Left ventricle myocardium inferior (tissue), 1 donor: Measurements from ENCODE around the gene PRKAB2. TPM values are rescaled to one million over a fixed set of nuclear protein-coding genes. Genes with fewer than 3 reads are reported as not detected.

Experiments used
- DNase-seq: peaks from one replicate; pipeline ENCODE4 v3.0.0-alpha.2; 2020
- H3K27ac ChIP-seq: fragments of 200-600 bp; replicated peaks from 2 replicates; pipeline ENCODE4 v1.8.0; 2021
- H3K27me3 ChIP-seq: fragments of 200-600 bp; 2 replicates; pipeline ENCODE4 v1.8.0; 2021; ENCODE audit warnings: low read depth
- H3K36me3 ChIP-seq: fragments of 200-600 bp; 2 replicates; pipeline ENCODE4 v1.8.0; 2021
- H3K4me1 ChIP-seq: fragments of 200-600 bp; 2 replicates; pipeline ENCODE4 v1.8.0; 2021
- H3K4me3 ChIP-seq: fragments of 200-600 bp; 2 replicates; pipeline ENCODE4 v1.8.0; 2021; ENCODE audit warnings: mild to moderate bottlenecking, moderate library complexity
- H3K9me3 ChIP-seq: fragments of 200-600 bp; replicated peaks from 2 replicates; pipeline ENCODE4 v1.8.0; 2021
- CTCF ChIP-seq: fragments of 200-600 bp; IDR thresholded peaks from 2 replicates; pipeline ENCODE4 v1.8.0; 2021; ENCODE audit warnings: antibody characterized with exemption, mild to moderate bottlenecking, borderline replicate concordance
- intact Hi-C: fragments of 100-400 bp; cut with micrococcal nuclease; formaldehyde crosslinking; loops from one replicate; pipeline ENCODE4 v1.11.0; 2022
- total RNA-seq: library from RNA; stranded (reverse); fragmentation: NEBNext Ultra II Directional; extraction: Animal tissue kit (Norgen Biotek cat#: 25700); gene quantifications from one replicate; pipeline ENCODE4 v1.2.1, GENCODE V29; 2021
- donor health status: DM: no; HTN: yes; CAD: no; lungs with severe emphysema.

PRKAB2 gene
- total RNA-seq, 1 donor from 2014 or later = 37.8 TPM

- H3K27me3 ChIP-seq = no peaks in the 10 kb centered on the region
- H3K27ac ChIP-seq = no peak overlapping the region
- no peaks in the 10 kb centered on the region for H3K9me3 ChIP-seq
- H3K36me3 ChIP-seq = peaks cover 16% of the 10 kb centered on the region
- no peak overlapping the region for H3K4me3 ChIP-seq
- TF ChIP-seq CTCF = no peak
- intact Hi-C loops = no loop called here
- no peak for DNase-seq
- no peaks in the 10 kb centered on the region for H3K4me1 ChIP-seq
Measured at GRCh38 chr1:147209825-147210821, 37.9 kb upstream of the PRKAB2 start.

DNA sequence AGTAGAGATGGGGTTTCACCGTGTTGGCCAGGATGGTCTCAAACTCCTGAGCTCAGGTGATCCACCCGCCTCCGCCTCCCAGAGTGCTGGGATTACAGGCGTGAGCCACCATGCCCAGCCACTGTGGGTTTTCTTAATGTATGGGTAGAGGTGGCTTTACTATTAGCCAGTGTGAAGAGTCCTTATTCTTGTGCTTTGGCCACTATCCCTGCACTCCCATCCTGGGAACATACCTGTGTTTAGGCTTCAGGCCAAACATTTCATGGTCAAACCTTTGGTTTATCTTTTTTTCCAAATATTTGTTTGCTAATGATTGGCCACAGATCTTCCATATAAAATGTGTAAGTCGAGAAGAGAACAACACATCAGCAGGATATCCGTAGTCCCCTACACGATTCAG, 36.3 kb upstream of the PRKAB2 start:
- TF ChIP-seq CTCF = no peak
- Histone ChIP-seq H3K36me3 (peaks cover 19% of the 10 kb centered on the region), H3K27ac (no peak overlapping the region), H3K4me3 (no peak overlapping the region), H3K9me3 (no peaks in the 10 kb centered on the region), H3K4me1 (no peaks in the 10 kb centered on the region), H3K27me3 (no peaks in the 10 kb centered on the region)
- intact Hi-C loops = no loop called here
- DNase-seq = no peak

DNA sequence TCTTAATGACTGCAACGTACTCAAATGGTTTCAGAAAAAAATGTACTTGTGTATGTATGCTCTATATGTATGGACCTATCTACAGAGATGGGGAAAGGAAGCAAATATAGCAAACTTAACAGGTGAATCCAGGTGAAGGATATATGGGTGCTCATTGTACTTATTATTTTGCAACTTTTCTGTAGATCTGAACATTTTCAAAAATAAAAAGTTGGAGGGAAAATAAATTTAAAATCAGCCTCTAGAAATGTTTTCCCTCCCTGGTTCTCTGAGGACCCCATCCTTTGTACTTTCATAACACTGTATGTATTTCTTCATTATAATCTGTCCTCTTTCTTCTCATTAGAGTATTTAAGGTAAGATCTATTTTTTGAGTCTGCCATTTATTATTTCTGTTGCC, 34.9 kb upstream of the PRKAB2 start:
- Histone ChIP-seq H3K27ac (no peak overlapping the region), H3K4me1 (no peaks in the 10 kb centered on the region), H3K4me3 (no peak overlapping the region), H3K36me3 (peaks cover 18% of the 10 kb centered on the region), H3K27me3 (no peaks in the 10 kb centered on the region), H3K9me3 (no peaks in the 10 kb centered on the region)
- TF ChIP-seq CTCF = no peak
- intact Hi-C loops = no loop called here
- DNase-seq = no peak

DNA sequence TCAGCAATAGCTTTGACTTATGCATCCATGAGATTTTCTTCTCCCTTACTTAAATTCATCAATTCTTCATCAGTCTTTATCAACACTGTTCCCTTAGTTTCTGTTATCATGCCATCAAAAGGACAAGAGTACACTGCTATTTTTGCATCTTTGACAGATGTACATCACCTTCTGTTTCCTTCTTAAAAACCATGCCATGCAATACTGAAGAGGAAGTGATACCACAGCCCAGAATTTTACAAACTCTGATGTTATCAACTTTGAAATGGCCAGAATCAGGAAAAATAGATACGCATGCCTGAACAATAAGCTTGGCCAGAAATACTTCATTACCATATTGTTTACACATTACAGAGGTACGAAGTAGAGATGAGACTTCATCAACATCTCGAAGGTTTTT, 31.8 kb upstream of the PRKAB2 start:
- intact Hi-C loops = no loop called here

DNA sequence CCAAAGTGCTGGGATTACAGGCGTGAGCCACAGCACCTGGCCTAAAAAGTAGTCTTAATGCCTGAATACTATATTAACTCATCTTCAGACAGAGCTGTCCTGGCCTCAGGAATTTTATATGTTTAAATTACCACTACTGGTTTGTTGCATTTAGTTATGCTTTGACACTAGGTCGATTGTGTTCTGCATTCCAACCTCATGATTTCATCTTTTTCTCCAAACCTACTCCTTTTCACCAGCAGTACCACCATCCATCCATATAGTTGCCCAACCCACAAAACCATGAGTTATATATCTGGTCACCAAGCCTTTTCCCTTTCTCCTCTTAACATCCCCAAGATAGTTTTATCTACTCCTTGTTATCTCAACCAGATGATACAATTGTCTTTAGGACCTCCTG, 30.3 kb upstream of the PRKAB2 start:
- Histone ChIP-seq H3K4me1 (no peaks in the 10 kb centered on the region), H3K4me3 (no peak overlapping the region), H3K36me3 (peaks cover 12% of the 10 kb centered on the region), H3K27me3 (no peaks in the 10 kb centered on the region), H3K27ac (no peak overlapping the region), H3K9me3 (no peaks in the 10 kb centered on the region)
- intact Hi-C loops = no loop called here
- TF ChIP-seq CTCF = no peak
- no peak for DNase-seq

More for the DNA sequence above, 31.8 kb upstream of the PRKAB2 start:
- Histone ChIP-seq H3K27me3 (no peaks in the 10 kb centered on the region), H3K4me1 (no peaks in the 10 kb centered on the region), H3K36me3 (peaks cover 18% of the 10 kb centered on the region), H3K9me3 (no peaks in the 10 kb centered on the region), H3K27ac (no peak overlapping the region), H3K4me3 (no peak overlapping the region)
- TF ChIP-seq CTCF = no peak
- no peak for DNase-seq
